Measurements from ENCODE around the gene TMPRSS11D.

GRCh38 chr4:67897686-67898085 is 13.9 kb upstream of the TMPRSS11D start:
- TF ChIP-seq CTCF (conservative IDR thresholded peaks at IDR 0.05) (no peak), EZH2 (IDR thresholded peaks at IDR 0.05; ENCODE audit: low read depth) (no peak)
